Endometrial microvascular endothelial cells (primary cell): ENCODE data around the gene ARMC2. TPM values are rescaled to one million over a fixed set of nuclear protein-coding genes. Genes with fewer than 3 reads are reported as not detected.
"Not testable (repeated sequence)": the region's sequence is repeated elsewhere in the genome, so short reads cannot be mapped to it uniquely, and the experiment has no call there.

Experiments
- in situ Hi-C: cut with HindIII; loops from 2 replicates; pipeline ENCODE4 v1.10.0; 2017; ENCODE audit warnings: low sequenced_read_pairs, low pct_unique_long_range_greater_than_20kb; ENCODE audit errors: inconsistent ontology term
- total RNA-seq: library from RNA; depleted of rRNA; stranded (reverse); fragments of >200 nt; gene quantifications from one replicate; pipeline ENCODE4 v1.2.3, GENCODE V29; 2015; ENCODE audit errors: inconsistent ontology term

ARMC2 gene, protein sequence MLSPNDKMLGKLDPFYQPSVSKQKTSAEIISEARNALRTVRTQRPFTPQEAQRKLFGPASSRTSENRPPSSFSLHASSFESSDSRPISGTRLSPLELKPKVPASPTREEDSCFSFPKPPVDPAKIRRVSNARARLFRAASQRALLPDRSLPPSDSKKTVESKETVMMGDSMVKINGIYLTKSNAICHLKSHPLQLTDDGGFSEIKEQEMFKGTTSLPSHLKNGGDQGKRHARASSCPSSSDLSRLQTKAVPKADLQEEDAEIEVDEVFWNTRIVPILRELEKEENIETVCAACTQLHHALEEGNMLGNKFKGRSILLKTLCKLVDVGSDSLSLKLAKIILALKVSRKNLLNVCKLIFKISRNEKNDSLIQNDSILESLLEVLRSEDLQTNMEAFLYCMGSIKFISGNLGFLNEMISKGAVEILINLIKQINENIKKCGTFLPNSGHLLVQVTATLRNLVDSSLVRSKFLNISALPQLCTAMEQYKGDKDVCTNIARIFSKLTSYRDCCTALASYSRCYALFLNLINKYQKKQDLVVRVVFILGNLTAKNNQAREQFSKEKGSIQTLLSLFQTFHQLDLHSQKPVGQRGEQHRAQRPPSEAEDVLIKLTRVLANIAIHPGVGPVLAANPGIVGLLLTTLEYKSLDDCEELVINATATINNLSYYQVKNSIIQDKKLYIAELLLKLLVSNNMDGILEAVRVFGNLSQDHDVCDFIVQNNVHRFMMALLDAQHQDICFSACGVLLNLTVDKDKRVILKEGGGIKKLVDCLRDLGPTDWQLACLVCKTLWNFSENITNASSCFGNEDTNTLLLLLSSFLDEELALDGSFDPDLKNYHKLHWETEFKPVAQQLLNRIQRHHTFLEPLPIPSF
- total RNA-seq: 1.0 TPM

DNA sequence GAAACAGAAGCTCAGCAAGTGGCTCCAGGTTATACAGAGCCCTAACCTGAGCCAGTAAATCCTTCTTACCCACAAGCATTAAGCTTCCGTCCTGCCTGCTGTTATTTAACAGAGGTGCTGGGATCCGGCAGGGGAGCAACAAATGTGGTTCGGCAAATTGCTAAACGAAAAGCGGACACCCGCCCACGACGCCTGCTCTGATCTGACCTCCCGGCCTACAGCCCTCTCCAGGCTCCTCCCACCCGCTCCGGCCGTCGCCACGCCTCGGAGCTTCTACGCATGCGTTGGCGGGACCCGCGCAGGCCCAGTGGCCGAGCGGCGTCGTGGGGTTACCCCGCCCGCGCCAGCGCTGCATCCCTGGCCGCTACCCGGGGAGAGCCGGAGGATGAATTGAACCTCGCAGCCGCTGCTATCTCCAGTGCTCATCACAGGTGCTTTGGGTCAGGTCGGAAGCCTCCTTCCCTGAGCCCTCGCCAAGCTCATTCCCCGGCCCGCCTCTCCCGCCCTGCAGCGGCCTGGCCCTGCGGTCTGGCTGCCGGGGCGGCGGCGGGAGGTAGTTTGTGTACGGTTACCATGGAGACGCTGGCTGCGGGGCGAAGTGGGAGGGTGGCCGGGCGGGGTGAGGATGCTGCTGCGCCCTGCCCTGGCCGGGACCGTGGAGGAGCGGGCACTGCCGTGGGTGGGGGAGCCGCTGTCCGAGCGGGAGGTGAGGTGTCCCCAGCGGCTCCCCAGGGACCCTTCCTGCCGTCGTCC lies at the start of gene ARMC2:
ARMC2 (plus strand) TSS at position 307 of the 753 bp plus-strand sequence. CDS start 5,846 bp downstream, outside the sequence.
- in situ Hi-C loops: loop anchor here (10.0 kb wide), 1 partner anchor 47 kb away; no protein-coding TSS in a partner anchor

DNA sequence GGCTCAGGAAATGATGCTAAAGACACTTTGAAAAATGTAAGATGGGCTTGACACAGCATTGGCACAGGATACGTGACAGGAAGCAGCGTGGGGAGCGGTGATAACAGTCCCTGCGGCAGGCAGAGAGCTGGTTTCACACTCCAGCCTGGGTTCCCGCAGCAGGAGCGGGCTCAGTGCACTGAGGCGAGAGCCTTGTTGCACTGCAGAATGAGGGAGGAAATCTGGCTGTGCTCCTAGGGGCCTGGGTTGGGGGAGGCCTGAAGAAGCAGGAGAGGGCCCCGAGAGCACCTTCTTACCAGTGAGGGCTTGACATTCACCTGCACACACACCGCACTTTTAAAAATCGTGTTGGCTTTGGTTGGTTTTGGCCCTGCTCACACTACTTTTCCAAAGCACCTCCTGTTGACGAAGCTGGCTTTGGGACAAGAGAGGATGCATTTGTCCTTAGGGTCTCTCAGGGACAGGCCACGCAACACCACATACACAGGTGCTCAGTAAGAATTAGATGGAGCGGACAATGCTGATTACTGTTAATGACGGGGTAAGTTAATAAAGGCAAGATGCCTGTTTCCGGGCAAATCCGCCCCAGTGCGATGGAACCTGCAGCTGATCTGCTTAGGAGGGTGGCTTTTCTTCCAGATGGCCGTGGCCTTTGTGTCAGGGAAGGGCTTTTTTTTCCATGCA lies 49.4 kb upstream of the ARMC2 start:
- in situ Hi-C loops: no loop called here

GRCh38 chr6:108799354-108799717 lies 48.9 kb upstream of the ARMC2 start:
- in situ Hi-C loops: no loop called here

GRCh38 chr6:108799791-108800190 lies 48.4 kb upstream of the ARMC2 start:
- in situ Hi-C loops: no loop called here

GRCh38 chr6:108800427-108800864 lies 47.8 kb upstream of the ARMC2 start:
- in situ Hi-C loops: no loop called here

DNA sequence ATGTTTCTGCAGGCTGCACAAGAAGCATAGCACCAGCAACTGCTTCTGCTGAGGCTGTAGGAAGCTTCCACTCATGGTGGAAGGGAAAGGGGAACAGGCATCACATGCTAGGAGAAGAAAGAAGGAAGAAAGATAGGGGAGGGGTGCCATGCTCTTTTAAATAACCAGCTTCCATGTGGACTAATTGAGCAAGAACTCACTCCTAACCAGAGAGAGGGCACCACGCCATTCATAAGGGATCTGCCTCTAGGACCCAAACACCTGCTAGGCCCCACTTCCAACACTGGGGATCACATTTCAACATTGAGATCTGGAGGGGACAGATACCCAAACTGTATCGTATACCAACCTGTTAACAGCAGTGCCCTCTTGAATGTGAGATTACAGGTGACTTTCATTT lies 46.9 kb upstream of the ARMC2 start:
- in situ Hi-C loops: no loop called here

GRCh38 chr6:108803982-108804490 lies 44.2 kb upstream of the ARMC2 start:
- in situ Hi-C loops: no loop called here

DNA sequence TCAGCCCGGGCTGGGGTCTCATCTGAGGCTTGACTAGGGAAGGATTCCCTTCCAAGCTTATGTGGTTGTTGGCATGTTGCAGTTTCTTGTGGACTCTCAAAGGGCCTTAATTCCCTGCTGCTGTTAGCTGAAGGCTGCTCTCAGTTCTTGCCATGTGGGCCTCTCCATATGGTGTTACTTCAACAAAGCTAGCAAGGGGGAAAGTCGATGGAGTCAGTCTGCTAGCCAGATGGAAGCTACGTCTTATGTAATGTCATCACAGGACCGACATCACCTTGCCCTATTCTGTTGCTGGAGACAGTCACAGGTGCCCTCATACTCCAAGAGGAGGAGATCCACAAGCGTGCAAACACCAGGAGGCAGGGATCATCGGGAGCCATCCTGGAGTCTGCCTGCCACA lies 43.3 kb upstream of the ARMC2 start:
- in situ Hi-C loops: no loop called here

GRCh38 chr6:108805611-108806167 lies 42.5 kb upstream of the ARMC2 start:
- in situ Hi-C loops: no loop called here

DNA sequence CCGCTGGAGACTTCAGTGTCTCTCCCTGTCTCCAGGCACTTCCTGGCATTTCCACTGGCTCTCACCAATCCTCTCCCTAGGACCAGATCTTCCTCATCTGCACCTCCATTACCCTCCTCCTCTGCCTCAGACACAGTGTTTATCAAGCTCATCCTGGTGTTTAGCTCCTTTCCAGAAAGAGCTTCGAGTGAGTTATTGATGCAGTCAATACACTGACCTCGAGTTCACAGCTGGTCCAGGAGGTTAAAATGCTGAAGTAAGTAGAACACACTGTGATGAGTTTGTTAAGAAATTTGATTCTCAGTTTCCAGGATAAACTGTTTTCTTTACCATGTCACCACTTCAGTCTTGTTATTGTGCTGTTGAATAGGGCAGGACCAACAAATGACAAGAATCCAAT lies 42.1 kb upstream of the ARMC2 start:
- in situ Hi-C loops: no loop called here

DNA sequence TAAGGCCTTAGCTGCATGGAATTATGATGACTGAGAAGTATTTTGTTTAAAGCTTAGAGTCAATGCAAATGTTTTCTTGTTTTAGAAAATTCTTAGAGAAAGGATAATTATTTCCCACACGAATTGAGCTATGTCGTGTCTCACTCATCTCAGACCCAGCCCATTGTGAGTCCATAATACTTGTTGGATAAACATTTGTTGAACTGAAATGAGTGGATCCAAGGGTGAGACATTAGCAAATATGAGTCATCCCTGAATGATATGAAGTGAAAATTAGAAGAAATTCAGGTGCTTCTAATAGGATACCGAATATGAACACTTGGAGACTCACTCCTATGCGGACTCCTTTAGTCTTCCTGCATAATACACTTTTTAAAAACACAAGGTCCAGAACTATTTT lies 41.6 kb upstream of the ARMC2 start:
- in situ Hi-C loops: no loop called here

- in situ Hi-C loops: no loop called here
Observed at GRCh38 chr6:108807928-108808327, 40.3 kb upstream of the ARMC2 start.

DNA sequence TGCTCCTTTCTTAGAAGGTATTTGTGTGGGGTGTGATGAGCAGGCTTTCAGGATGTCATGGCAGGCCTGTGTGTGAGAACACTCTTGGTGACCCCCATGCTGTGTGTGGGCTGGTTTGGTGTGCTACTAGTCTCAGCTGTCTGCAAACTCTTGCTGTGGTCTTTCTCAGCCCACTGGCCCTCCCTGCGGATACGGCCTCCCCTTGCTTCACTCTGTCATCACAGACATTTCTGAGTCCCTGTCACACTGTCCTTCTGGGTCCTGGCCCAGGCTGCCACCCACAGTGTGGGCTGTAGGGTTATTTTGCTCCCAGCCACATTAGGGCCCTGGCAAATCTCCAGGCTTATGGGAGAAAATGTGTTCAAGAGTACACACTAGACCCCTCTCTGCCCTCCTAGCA lies 39.0 kb upstream of the ARMC2 start:
- in situ Hi-C loops: no loop called here

GRCh38 chr6:108810057-108810643 lies 38.1 kb upstream of the ARMC2 start:
- in situ Hi-C loops: no loop called here

DNA sequence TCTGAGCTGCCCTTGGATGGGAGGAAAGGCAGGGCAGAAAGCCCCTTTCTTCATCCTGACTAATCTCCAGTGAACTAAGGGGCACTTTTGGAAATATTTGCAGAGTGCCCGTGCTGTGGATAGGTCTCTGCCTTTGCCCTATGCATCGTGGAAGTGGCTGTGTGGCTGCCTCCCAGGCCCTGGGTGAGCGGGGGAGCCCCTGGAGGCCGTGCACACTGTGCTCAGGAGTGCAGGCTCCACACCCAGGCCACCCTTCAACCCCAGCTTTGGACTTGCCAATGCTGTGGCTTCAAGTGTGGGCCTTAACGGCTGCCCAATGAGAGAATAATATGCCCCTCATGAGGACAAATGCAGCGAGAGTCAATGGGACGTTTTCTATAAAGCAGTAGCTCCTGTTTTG lies 36.7 kb upstream of the ARMC2 start:
- in situ Hi-C loops: no loop called here

GRCh38 chr6:108813218-108813617 lies 35.0 kb upstream of the ARMC2 start:
- in situ Hi-C loops: not testable (repeated sequence)

DNA sequence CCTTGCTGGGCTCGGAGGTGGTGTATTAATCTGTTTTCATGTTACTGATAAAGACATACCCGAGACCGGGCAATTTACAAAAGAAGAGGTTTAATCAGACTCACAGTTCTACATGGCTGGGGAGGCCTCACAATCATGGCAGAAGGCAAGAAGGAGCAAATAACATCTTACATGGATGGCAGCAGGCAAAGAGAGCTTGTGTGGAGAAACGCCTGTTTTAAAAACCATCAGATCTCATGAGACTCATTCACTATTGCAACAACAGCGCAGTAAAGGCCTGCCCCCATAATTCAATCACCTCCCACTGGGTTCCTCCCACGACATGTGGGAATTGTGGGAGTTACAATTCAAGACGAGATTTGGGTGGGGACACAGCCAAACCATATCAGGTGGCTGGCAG lies 30.9 kb upstream of the ARMC2 start:
- in situ Hi-C loops: not testable (repeated sequence)

DNA sequence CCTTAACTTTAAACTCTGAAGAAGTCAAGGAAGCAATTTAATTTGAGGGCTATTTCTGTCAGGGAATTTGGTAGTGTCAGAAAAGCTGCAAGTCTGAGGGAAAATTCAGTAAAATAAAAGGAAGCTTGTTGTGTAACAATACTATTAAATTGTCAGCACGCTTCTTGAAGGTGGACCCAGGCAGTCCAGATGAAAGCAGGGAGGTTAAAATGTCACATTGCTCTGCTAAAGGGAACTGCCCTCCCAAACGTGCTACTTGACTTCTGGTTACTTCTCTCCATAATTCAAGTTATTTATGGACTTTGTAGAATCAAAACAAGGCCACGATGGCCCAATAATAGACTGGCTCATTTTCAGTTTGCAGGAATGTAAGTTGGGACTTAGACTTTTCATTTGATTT lies 28.2 kb upstream of the ARMC2 start:
- in situ Hi-C loops: no loop called here
